GM12872 (cell line): Measurements from ENCODE around the gene SLC25A39.

ENCODE experiments used
- CTCF ChIP-seq: IDR thresholded peaks from 3 replicates; pipeline ENCODE4 v1.5.1; 2011; ENCODE audit warnings: low read depth, mild to moderate bottlenecking, low read length, moderate library complexity; ENCODE audit not compliant: insufficient read depth

The SLC25A39 gene

GRCh38 chr17:44314524-44314868 lies 10.1 kb downstream of the SLC25A39 start:
- TF ChIP-seq CTCF, result no peak

GRCh38 chr17:44314031-44314430 lies 10.6 kb downstream of the SLC25A39 start:
- no peak for TF ChIP-seq CTCF

- TF ChIP-seq CTCF, result no peak
These were observed 12.1 kb downstream of the SLC25A39 start for GRCh38 chr17:44312396-44313104.

GRCh38 chr17:44311562-44312181 lies 13.0 kb downstream of the SLC25A39 start:
- no peak for TF ChIP-seq CTCF

- TF ChIP-seq CTCF, result no peak
These were observed 13.8 kb downstream of the SLC25A39 start for GRCh38 chr17:44310609-44311376.

GRCh38 chr17:44310188-44310587 lies 14.4 kb downstream of the SLC25A39 start:
- no peak for TF ChIP-seq CTCF

GRCh38 chr17:44309472-44309871 lies 15.2 kb downstream of the SLC25A39 start:
- TF ChIP-seq CTCF, result no peak
